Caco-2 (cell line): ENCODE data around the gene OAF. TPM values are rescaled to one million over a fixed set of nuclear protein-coding genes. Genes with fewer than 3 reads are reported as not detected.
A peak's percentile ranks its signal among the peaks of the same experiment; 100 is the strongest.

Experiments
- BruUV-seq: library from RNA; stranded (reverse); fragments of 400-500 nt; replicated peaks from 2 replicates; lab custom pipeline; 2021; lab: Mats Ljungman, UMichigan
- CTCF ChIA-PET: fragments of 300-600 bp; sonication (Branson Sonifier 250); formaldehyde crosslinking; loops from one replicate; lab custom pipeline; 2022; ENCODE audit warnings: antibody characterized with exemption; lab: Charles Lee
- POLR2A ChIA-PET: fragments of 300-600 bp; sonication (Branson Sonifier 250); formaldehyde crosslinking; loops from one replicate; lab custom pipeline; 2022; ENCODE audit warnings: antibody characterized with exemption; lab: Charles Lee
- DNase-seq, 2 experiments: peaks; one replicate each; pipeline versions ENCODE4 v3.0.0 to v3.0.0-alpha.2; 2020 to 2022
- H3K27me3 ChIP-seq: replicated peaks from 2 replicates; pipeline ENCODE4 v1.6.0; 2011; ENCODE audit warnings: low read length; ENCODE audit not compliant: control insufficient read depth, insufficient read depth
- H3K36me3 ChIP-seq: 2 replicates; pipeline ENCODE4 v1.5.1; 2011; ENCODE audit warnings: low read length; ENCODE audit not compliant: control insufficient read depth, insufficient read depth
- H3K4me1 ChIP-seq: fragments of 250-450 bp; sonication (Bioruptor Pico); 2 replicates; pipeline ENCODE4 v1.5.1; 2020; ENCODE audit warnings: mild to moderate bottlenecking
- H3K4me3 ChIP-seq: 2 replicates; pipeline ENCODE4 v1.5.1; 2011; ENCODE audit warnings: low read depth, mild to moderate bottlenecking, control low read depth, low read length
- H3K9me3 ChIP-seq: fragments of 250-450 bp; sonication (Bioruptor Pico); 2 replicates; pipeline ENCODE4 v1.5.1; 2020; ENCODE audit warnings: mild to moderate bottlenecking, moderate library complexity
- H3K27ac Mint-ChIP-seq: one replicate; pipeline ENCODE4 v1.8.0; 2022; ENCODE audit warnings: mixed read lengths; ENCODE audit not compliant: unreplicated experiment
- H3K27me3 Mint-ChIP-seq: one replicate; pipeline ENCODE4 v1.8.0; 2022; ENCODE audit warnings: mixed read lengths; ENCODE audit not compliant: insufficient read depth, unreplicated experiment
- H3K36me3 Mint-ChIP-seq: one replicate; pipeline ENCODE4 v1.8.0; 2022; ENCODE audit warnings: mild to moderate bottlenecking, mixed read lengths; ENCODE audit not compliant: insufficient read depth, unreplicated experiment
- H3K4me1 Mint-ChIP-seq: one replicate; pipeline ENCODE4 v1.8.0; 2022; ENCODE audit warnings: low read depth, mixed read lengths; ENCODE audit not compliant: unreplicated experiment
- H3K4me3 Mint-ChIP-seq: one replicate; pipeline ENCODE4 v1.8.0; 2022; ENCODE audit warnings: mild to moderate bottlenecking, moderate library complexity, mixed read lengths; ENCODE audit not compliant: unreplicated experiment
- H3K9me3 Mint-ChIP-seq: one replicate; pipeline ENCODE4 v1.8.0; 2022; ENCODE audit warnings: mixed read lengths; ENCODE audit not compliant: unreplicated experiment
- CTCF ChIP-seq, 2 experiments: fragments of 200-600 bp in 1 of 2; IDR thresholded peaks; 1 replicate in 1 of 2; 2 replicates in 1 of 2; pipeline versions ENCODE4 v1.5.1 to v1.8.0; 2011 to 2022; ENCODE audit warnings: antibody characterized with exemption in 1 of 2, control low read depth in 1 of 2, inconsistent platforms in 1 of 2, low read depth in 1 of 2, low read length in 1 of 2, mild to moderate bottlenecking in 1 of 2, moderate library complexity in 1 of 2; ENCODE audit not compliant: insufficient read depth in 1 of 2, severe bottlenecking in 1 of 2, unreplicated experiment in 1 of 2
- intact Hi-C: fragments of 100-400 bp; cut with micrococcal nuclease; formaldehyde crosslinking; loops from one replicate; pipeline ENCODE4 v1.10.0; 2022; ENCODE audit not compliant: unreplicated experiment
- total RNA-seq: library from RNA; stranded (reverse); gene quantifications from 2 replicates; pipeline ENCODE4 v1.2.3, GENCODE V29; 2022

Gene OAF
- total RNA-seq, 1 experiment from 2014 or later, result 31.3 TPM

GRCh38 chr11:120207512-120207911 is 3.3 kb upstream of the OAF start:
- CTCF ChIA-PET, result no interaction called here
- BruUV-seq, result no TSS peak
- Mint-ChIP-seq H3K4me1 (peaks cover 19% of the 10 kb centered on the region), H3K9me3 (no peaks in the 10 kb centered on the region), H3K36me3 (no peaks in the 10 kb centered on the region), H3K4me3 (no peak overlapping the region), H3K27ac (no peak overlapping the region), H3K27me3 (no peaks in the 10 kb centered on the region)
- TF ChIP-seq CTCF (IDR thresholded peaks at IDR 0.05; ENCODE audit: insufficient read depth in 1 of 2, low read depth in 1 of 2, low read length in 1 of 2, severe bottlenecking in 1 of 2, unreplicated experiment in 1 of 2), result no peak
- no peaks in the 10 kb centered on the region for H3K36me3 ChIP-seq
- H3K9me3 ChIP-seq, result no peaks in the 10 kb centered on the region
- H3K4me1 ChIP-seq, result peaks cover 22% of the 10 kb centered on the region
- no peak for DNase-seq
- intact Hi-C loops, result no loop called here
- POLR2A ChIA-PET, result no interaction called here
- H3K27me3 ChIP-seq, result no peaks in the 10 kb centered on the region
- H3K4me3 ChIP-seq, result no peak overlapping the region

- ChIA-PET POLR2A (no interaction called here), CTCF (interaction anchor here (0.9 to 1.3 kb wide), 2 partner anchors 39 to 95 kb away, joined by 3 read pairs; no protein-coding TSS in a partner anchor)
- H3K4me3 ChIP-seq, result no peak overlapping the region
- TF ChIP-seq CTCF (IDR thresholded peaks at IDR 0.05; ENCODE audit: insufficient read depth in 1 of 2, low read depth in 1 of 2, low read length in 1 of 2, severe bottlenecking in 1 of 2, unreplicated experiment in 1 of 2), result no peak
- Mint-ChIP-seq H3K9me3 (no peaks in the 10 kb centered on the region), H3K27ac (no peak overlapping the region), H3K4me1 (peaks cover 24% of the 10 kb centered on the region), H3K36me3 (no peaks in the 10 kb centered on the region), H3K27me3 (no peaks in the 10 kb centered on the region), H3K4me3 (no peak overlapping the region)
- H3K27me3 ChIP-seq, result no peaks in the 10 kb centered on the region
- intact Hi-C loops, result no loop called here
- DNase-seq, result no peak
- H3K9me3 ChIP-seq, result no peaks in the 10 kb centered on the region
- no TSS peak for BruUV-seq
- H3K4me1 ChIP-seq, result peaks cover 27% of the 10 kb centered on the region
- H3K36me3 ChIP-seq, result no peaks in the 10 kb centered on the region
Measured at GRCh38 chr11:120208001-120208441, 2.8 kb upstream of the OAF start.

GRCh38 chr11:120208777-120209176 is 2.1 kb upstream of the OAF start:
- Mint-ChIP-seq H3K4me3 (peak overlapping the region; percentile 0), H3K9me3 (no peaks in the 10 kb centered on the region), H3K36me3 (no peaks in the 10 kb centered on the region), H3K27me3 (no peaks in the 10 kb centered on the region), H3K4me1 (peaks cover 25% of the 10 kb centered on the region), H3K27ac (no peak overlapping the region)
- intact Hi-C loops, result no loop called here
- DNase-seq, result no peak
- POLR2A ChIA-PET, result no interaction called here
- H3K9me3 ChIP-seq, result no peaks in the 10 kb centered on the region
- no peak overlapping the region for H3K4me3 ChIP-seq
- no peak for TF ChIP-seq CTCF (IDR thresholded peaks at IDR 0.05; ENCODE audit: insufficient read depth in 1 of 2, low read depth in 1 of 2, low read length in 1 of 2, severe bottlenecking in 1 of 2, unreplicated experiment in 1 of 2)
- no TSS peak for BruUV-seq
- H3K4me1 ChIP-seq, result peaks cover 30% of the 10 kb centered on the region
- no peaks in the 10 kb centered on the region for H3K27me3 ChIP-seq
- CTCF ChIA-PET, result interaction anchor here (0.9 to 1.3 kb wide), 2 partner anchors 40 to 94 kb away, joined by 3 read pairs; no protein-coding TSS in a partner anchor
- H3K36me3 ChIP-seq, result 0 out of 2 replicates have a peak, but pooled peaks cover under 1% of the 10 kb centered on the region
